ENCODE data around the gene MYO9A. TPM values are rescaled to one million over a fixed set of nuclear protein-coding genes. Genes with fewer than 3 reads are reported as not detected.

Gene MYO9A
- polyA plus RNA-seq, 1 donor, result 12.0 TPM

GRCh38 chr15:71826196-71826595 lies 291.8 kb downstream of the MYO9A start:
- no peaks in the 10 kb centered on the region for H3K9me3 ChIP-seq (ENCODE audit: control insufficient read depth, low read depth, low read length)
- no peak overlapping the region for H3K27ac ChIP-seq (ENCODE audit: low read length)
- no peak overlapping the region for H3K4me3 ChIP-seq (ENCODE audit: low read length)
- no peaks in the 10 kb centered on the region for H3K27me3 ChIP-seq (ENCODE audit: control insufficient read depth, insufficient read depth, low read length)
- no peak for DNase-seq
- peaks cover 52% of the 10 kb centered on the region for H3K36me3 ChIP-seq (ENCODE audit: control insufficient read depth, insufficient read depth, low read length)
- no CpG with 5 or more reads among the region's 5 CpGs for WGBS (ENCODE audit: insufficient coverage, low lambda C conversion rate)
- no peaks in the 10 kb centered on the region for H3K4me1 ChIP-seq (ENCODE audit: control insufficient read depth, insufficient read depth, low read length)

DNA sequence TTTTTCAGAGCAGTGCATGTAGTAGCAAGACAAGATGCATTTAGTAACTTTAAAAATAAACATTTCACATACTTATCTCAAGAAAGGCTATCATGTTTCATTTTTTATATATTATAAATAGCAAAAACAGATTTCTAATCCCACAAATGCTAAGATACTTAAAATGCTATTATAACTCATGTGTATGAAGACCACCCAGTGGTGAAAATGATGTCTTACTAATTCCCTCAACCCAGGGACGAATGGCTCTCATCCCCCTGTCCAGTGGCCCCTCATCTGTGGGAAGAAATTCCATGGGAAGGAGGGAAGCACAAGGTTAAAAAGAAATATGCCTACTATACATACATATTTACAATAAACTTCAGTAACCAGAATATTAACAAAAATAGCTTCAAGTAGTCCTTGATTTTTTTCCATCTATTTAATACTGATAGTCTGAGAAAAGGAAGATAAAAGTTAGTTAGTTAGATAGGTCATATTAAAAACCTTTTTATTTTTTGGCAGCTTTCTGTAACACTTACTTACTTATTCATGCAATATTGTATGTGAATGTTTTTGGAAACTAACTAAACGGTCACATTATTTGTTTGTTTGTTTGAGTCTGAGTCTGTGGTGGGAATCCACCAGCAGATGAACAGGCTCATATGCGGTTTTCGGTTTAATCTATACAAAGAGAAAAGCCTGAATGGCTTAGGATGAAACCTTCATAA lies 292.8 kb downstream of the MYO9A start:
- Histone ChIP-seq H3K36me3 (ENCODE audit: control insufficient read depth, insufficient read depth, low read length) (peaks cover 49% of the 10 kb centered on the region), H3K4me3 (ENCODE audit: low read length) (no peak overlapping the region), H3K27me3 (ENCODE audit: control insufficient read depth, insufficient read depth, low read length) (no peaks in the 10 kb centered on the region), H3K4me1 (ENCODE audit: control insufficient read depth, insufficient read depth, low read length) (no peaks in the 10 kb centered on the region), H3K27ac (ENCODE audit: low read length) (no peak overlapping the region), H3K9me3 (ENCODE audit: control insufficient read depth, low read depth, low read length) (peaks cover 5% of the 10 kb centered on the region)
- 100% methylated on average over 3 of the region's 4 CpGs for WGBS (ENCODE audit: insufficient coverage, low lambda C conversion rate)
- DNase-seq, result no peak

- H3K27ac ChIP-seq (ENCODE audit: low read length), result no peak overlapping the region
- peaks cover 36% of the 10 kb centered on the region for H3K36me3 ChIP-seq (ENCODE audit: control insufficient read depth, insufficient read depth, low read length)
- H3K27me3 ChIP-seq (ENCODE audit: control insufficient read depth, insufficient read depth, low read length), result no peaks in the 10 kb centered on the region
- peaks cover 5% of the 10 kb centered on the region for H3K9me3 ChIP-seq (ENCODE audit: control insufficient read depth, low read depth, low read length)
- no peak for DNase-seq
- H3K4me1 ChIP-seq (ENCODE audit: control insufficient read depth, insufficient read depth, low read length), result no peaks in the 10 kb centered on the region
- WGBS (ENCODE audit: insufficient coverage, low lambda C conversion rate), result no CpG with 5 or more reads among the region's 3 CpGs
- no peak overlapping the region for H3K4me3 ChIP-seq (ENCODE audit: low read length)
These were observed 294.1 kb downstream of the MYO9A start for GRCh38 chr15:71823801-71824200.

DNA sequence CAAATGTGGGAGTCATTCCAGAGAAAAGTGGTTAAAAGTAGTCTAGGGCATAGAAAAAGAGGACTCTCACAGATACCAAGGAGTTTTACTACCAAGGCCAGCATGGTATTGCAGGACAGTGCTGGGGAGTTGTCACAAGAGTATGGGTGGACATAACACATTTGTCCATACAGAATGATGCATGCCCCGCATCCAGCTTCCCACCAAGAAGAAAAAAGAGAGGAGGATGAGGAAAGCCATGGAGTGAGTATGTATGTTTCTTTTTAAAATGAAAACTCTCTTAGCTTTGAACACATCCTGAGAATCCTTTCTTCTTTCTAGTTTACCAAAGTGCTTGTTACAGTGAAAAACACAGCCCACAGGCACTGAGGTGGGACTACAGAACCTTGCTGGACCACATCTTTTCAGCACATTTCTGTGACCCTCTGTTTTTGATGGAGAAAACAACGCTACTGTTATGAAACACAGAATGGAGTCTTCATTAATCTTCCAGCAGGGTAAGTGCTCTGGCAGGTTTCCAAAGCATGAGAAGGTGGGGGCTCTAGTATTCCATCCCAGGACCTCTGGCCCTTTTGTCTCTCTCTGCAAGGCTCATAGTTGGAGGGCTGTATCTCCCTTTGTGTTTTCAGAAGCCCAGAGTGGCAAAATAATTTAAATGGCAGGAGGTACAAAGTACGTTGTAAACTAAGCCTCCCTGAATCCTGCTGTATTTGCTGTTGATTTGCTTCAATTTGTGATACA lies 294.9 kb downstream of the MYO9A start:
- no peak for DNase-seq
- peaks cover 5% of the 10 kb centered on the region for H3K9me3 ChIP-seq (ENCODE audit: control insufficient read depth, low read depth, low read length)
- no peak overlapping the region for H3K27ac ChIP-seq (ENCODE audit: low read length)
- WGBS (ENCODE audit: insufficient coverage, low lambda C conversion rate), result 100% methylated on average over 1 of the region's 3 CpGs
- H3K4me1 ChIP-seq (ENCODE audit: control insufficient read depth, insufficient read depth, low read length), result no peaks in the 10 kb centered on the region
- H3K4me3 ChIP-seq (ENCODE audit: low read length), result no peak overlapping the region
- H3K36me3 ChIP-seq (ENCODE audit: control insufficient read depth, insufficient read depth, low read length), result peaks cover 36% of the 10 kb centered on the region
- H3K27me3 ChIP-seq (ENCODE audit: control insufficient read depth, insufficient read depth, low read length), result no peaks in the 10 kb centered on the region

DNA sequence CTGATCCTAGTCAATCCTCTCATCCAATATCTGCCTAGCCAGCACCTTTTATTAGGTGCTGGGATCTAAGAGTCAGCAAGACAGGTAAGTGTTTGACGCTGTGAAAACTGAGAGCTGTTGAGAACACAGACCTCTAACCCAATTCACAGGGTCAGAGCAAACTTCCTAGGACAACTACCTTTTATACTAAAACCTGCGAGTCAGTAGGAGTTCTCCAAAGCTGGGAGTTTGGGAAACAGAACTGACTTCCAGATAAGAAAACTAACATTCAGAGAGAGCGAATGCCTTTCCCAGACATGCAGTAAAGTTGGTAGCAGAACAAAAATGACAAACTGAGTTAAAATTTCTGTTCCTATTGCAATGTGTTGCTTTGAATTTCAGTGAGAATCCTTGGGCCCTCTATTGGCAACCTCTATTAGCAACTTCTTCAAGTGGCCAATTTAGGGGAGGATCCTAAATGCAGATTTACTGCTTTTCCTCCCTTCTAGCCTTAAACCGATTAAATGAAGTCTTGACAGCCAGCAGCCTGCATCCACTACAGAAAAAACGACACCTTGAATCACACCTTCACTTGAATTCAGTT lies 296.3 kb downstream of the MYO9A start:
- Histone ChIP-seq H3K27me3 (ENCODE audit: control insufficient read depth, insufficient read depth, low read length) (no peaks in the 10 kb centered on the region), H3K36me3 (ENCODE audit: control insufficient read depth, insufficient read depth, low read length) (peaks cover 23% of the 10 kb centered on the region), H3K4me3 (ENCODE audit: low read length) (no peak overlapping the region), H3K27ac (ENCODE audit: low read length) (no peak overlapping the region), H3K9me3 (ENCODE audit: control insufficient read depth, low read depth, low read length) (peaks cover 5% of the 10 kb centered on the region), H3K4me1 (ENCODE audit: control insufficient read depth, insufficient read depth, low read length) (no peaks in the 10 kb centered on the region)
- no CpG with 5 or more reads among the region's 5 CpGs for WGBS (ENCODE audit: insufficient coverage, low lambda C conversion rate)
- DNase-seq, result no peak

DNA sequence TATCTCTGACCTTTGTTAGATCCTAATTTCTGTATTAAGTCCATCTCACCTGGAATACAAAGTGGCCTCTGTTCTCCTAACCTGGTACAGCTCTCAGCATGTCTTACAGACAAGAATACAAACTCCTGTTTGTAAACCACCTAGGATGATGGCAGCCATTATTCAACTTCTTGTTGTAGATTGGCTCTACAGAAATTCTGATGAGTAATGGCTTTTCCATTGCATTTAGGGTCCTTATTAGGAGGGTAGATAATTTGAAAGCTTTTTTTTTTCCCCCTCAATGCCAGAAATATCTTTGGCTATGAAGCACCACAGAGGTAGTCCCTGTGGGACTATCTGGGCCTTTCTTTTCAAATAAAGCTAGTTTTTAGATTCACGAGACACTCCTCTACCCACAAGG lies 297.8 kb downstream of the MYO9A start:
- Histone ChIP-seq H3K9me3 (ENCODE audit: control insufficient read depth, low read depth, low read length) (peaks cover 5% of the 10 kb centered on the region), H3K4me3 (ENCODE audit: low read length) (no peak overlapping the region), H3K27ac (ENCODE audit: low read length) (no peak overlapping the region), H3K27me3 (ENCODE audit: control insufficient read depth, insufficient read depth, low read length) (no peaks in the 10 kb centered on the region), H3K4me1 (ENCODE audit: control insufficient read depth, insufficient read depth, low read length) (no peaks in the 10 kb centered on the region), H3K36me3 (ENCODE audit: control insufficient read depth, insufficient read depth, low read length) (peaks cover 16% of the 10 kb centered on the region)
- no peak for DNase-seq
- WGBS (ENCODE audit: insufficient coverage, low lambda C conversion rate), result no CpG with 5 or more reads among the region's 1 CpG

- Histone ChIP-seq H3K27ac (ENCODE audit: low read length) (no peak overlapping the region), H3K4me3 (ENCODE audit: low read length) (no peak overlapping the region), H3K36me3 (ENCODE audit: control insufficient read depth, insufficient read depth, low read length) (peaks cover 9% of the 10 kb centered on the region), H3K9me3 (ENCODE audit: control insufficient read depth, low read depth, low read length) (peaks cover 5% of the 10 kb centered on the region), H3K27me3 (ENCODE audit: control insufficient read depth, insufficient read depth, low read length) (no peaks in the 10 kb centered on the region), H3K4me1 (ENCODE audit: control insufficient read depth, insufficient read depth, low read length) (no peaks in the 10 kb centered on the region)
- WGBS (ENCODE audit: insufficient coverage, low lambda C conversion rate), result no CpG with 5 or more reads among the region's 13 CpGs
- no peak for DNase-seq
These were observed 300.6 kb downstream of the MYO9A start for GRCh38 chr15:71817351-71817750.

- Histone ChIP-seq H3K27me3 (ENCODE audit: control insufficient read depth, insufficient read depth, low read length) (no peaks in the 10 kb centered on the region), H3K36me3 (ENCODE audit: control insufficient read depth, insufficient read depth, low read length) (no peaks in the 10 kb centered on the region), H3K27ac (ENCODE audit: low read length) (no peak overlapping the region), H3K9me3 (ENCODE audit: control insufficient read depth, low read depth, low read length) (peaks cover 2% of the 10 kb centered on the region), H3K4me1 (ENCODE audit: control insufficient read depth, insufficient read depth, low read length) (peaks cover 2% of the 10 kb centered on the region), H3K4me3 (ENCODE audit: low read length) (no peak overlapping the region)
- WGBS (ENCODE audit: insufficient coverage, low lambda C conversion rate), result 100% methylated on average over 1 of the region's 3 CpGs
- DNase-seq, result no peak
These were observed 302.6 kb downstream of the MYO9A start for GRCh38 chr15:71815301-71815700.

- H3K4me3 ChIP-seq (ENCODE audit: low read length), result no peak overlapping the region
- DNase-seq, result no peak
- H3K4me1 ChIP-seq (ENCODE audit: control insufficient read depth, insufficient read depth, low read length), result peaks cover 4% of the 10 kb centered on the region
- H3K9me3 ChIP-seq (ENCODE audit: control insufficient read depth, low read depth, low read length), result no peaks in the 10 kb centered on the region
- no CpG with 5 or more reads among the region's 9 CpGs for WGBS (ENCODE audit: insufficient coverage, low lambda C conversion rate)
- no peaks in the 10 kb centered on the region for H3K36me3 ChIP-seq (ENCODE audit: control insufficient read depth, insufficient read depth, low read length)
- no peaks in the 10 kb centered on the region for H3K27me3 ChIP-seq (ENCODE audit: control insufficient read depth, insufficient read depth, low read length)
- H3K27ac ChIP-seq (ENCODE audit: low read length), result no peak overlapping the region
These were observed 304.1 kb downstream of the MYO9A start for GRCh38 chr15:71813723-71814470.

- DNase-seq, result no peak
- no CpG with 5 or more reads among the region's 16 CpGs for WGBS (ENCODE audit: insufficient coverage, low lambda C conversion rate)
- Histone ChIP-seq H3K27ac (ENCODE audit: low read length) (no peak overlapping the region), H3K9me3 (ENCODE audit: control insufficient read depth, low read depth, low read length) (no peaks in the 10 kb centered on the region), H3K4me3 (ENCODE audit: low read length) (no peak overlapping the region), H3K4me1 (ENCODE audit: control insufficient read depth, insufficient read depth, low read length) (peaks cover 4% of the 10 kb centered on the region), H3K27me3 (ENCODE audit: control insufficient read depth, insufficient read depth, low read length) (no peaks in the 10 kb centered on the region), H3K36me3 (ENCODE audit: control insufficient read depth, insufficient read depth, low read length) (no peaks in the 10 kb centered on the region)
These were observed 304.8 kb downstream of the MYO9A start for GRCh38 chr15:71812966-71813722.
